HG02571 (cell line): ENCODE measurements around the gene CIROP.

ENCODE experiments used
- ATAC-seq: cut with Tn5 transposase; IDR thresholded peaks from one replicate; pipeline ENCODE4 v1.9.1; 2021; ENCODE audit warnings: mild to moderate bottlenecking, moderate library complexity; ENCODE audit not compliant: unreplicated experiment

Gene CIROP

DNA sequence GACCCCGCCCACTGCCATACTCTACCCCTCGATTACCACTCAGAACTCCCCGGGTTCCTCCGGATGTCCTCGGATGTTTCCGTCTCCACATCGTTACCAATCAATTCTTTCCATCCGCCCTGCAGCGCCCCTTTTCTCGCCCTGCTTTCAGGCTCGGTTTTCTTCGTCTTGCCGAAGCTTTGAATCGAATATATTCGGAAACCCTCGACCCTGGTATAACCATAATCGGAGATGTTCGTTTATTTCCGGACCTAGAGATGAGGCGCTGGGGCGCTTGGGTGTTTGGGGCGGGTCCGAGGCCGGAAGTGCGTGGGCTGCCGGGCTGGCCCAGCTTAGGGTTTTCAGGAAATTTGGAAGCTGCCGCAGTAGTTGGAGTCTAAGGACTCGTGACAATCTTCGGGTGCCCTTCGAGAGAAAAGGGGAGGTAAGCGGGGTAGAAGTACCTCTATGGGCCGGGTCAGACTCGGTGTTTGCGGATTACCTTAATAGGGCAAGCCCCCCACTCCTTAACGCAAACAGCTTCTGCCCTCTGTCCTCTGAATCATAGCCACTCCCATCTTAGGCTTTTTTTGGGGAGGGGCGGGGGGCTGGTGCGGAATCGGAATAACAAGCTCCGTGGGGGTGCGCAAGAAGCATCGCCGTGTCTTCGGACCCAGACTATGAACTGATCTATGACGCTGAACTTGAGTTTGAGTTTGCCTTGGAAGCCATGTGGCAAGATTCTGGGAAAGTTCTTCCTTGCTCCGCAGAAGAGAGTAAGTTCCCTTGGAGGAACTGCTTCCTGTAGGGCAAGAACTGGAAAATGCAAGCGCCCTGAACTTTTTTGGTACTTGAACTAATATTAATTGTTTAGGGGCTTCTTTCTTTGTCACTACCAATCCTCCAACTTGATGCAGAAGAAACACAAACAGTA is 9.3 kb downstream of the CIROP start, which contains the start of gene C14orf119:
Gene C14orf119, plus strand, starts transcription at position 310 of the 913 bp plus-strand sequence. CDS start 2,154 bp downstream, outside the sequence.
- peak; percentile 87 for ATAC-seq

DNA sequence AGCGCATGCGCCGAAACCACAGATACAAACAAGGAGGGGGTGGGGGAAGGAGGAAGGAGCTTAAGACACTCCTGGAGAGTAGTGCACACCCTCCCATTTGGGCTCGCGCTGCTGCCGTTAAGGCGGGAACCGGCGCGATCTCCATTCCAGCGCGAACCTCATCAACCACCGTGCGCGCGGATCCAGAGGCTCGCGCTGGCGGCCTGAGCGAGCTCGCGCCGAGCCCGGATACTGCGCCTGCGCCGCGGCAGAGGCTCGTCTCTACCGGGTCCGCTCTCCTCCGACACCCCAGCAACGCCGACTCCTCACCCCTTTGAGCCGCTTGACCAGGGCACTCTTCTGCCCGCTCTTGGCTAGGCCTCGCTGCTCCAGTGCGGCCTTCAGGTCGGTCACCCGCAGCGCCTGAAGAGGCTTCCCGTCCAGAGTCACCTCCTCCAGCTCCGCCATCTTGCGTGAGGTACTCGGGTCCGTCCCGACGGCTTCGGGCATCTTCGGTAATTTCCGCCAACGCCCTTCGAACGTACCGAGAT is 10.1 kb downstream of the CIROP start, which contains the start of gene ACIN1:
Gene ACIN1, minus strand, starts transcription at position 471 of the 530 bp plus-strand sequence. Its CDS starts 24 bp downstream, at position 447.
- ATAC-seq = peak; percentile 35

DNA sequence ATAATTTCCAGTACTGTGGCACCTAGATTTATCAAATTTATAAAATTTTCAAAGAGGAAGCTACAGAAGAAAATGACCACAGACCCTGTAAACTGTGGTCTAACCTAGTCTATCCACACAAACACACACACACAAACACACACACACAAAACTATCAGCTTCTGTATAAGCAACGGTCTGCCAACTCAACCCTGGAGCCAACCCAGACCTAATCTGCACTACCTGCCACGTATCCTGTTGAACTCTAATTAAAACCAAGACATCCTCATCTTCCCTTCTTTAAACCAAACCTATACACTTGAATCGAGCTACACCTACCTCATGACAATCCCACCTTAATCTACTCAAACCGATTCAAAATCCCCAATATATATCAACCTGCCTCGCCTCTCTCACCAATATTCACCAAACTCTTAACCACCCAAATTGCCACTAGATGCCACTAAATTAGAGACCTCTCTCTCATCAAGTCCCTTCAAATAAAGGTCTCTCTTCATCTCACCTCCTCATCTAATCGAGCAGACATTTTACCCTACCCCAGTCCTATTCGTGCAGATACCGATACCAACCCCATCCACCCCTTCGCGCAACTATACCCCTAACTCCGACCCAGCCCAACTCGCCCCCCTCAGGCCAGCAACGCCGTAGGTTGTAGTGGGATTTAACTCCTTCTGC is 10.7 kb downstream of the CIROP start:
- ATAC-seq = no peak

DNA sequence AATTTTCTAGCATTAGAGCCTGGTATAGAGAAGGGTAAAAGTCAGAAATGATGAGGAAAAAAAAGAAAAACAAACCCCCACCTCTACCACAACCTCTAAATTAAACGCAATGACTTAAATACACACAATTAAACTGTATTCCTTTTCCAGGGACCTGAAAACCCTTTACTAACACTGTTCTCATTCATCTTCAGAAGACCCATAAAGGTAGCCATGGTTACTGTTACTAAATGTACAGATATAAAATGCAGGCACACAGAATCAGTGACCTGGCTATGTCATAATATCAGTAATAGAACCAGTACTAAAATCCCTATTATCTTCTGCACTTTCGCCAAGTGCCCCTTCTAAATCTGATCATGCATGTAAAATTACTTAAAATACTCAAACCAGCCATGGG is 11.3 kb downstream of the CIROP start:
- no peak for ATAC-seq

DNA sequence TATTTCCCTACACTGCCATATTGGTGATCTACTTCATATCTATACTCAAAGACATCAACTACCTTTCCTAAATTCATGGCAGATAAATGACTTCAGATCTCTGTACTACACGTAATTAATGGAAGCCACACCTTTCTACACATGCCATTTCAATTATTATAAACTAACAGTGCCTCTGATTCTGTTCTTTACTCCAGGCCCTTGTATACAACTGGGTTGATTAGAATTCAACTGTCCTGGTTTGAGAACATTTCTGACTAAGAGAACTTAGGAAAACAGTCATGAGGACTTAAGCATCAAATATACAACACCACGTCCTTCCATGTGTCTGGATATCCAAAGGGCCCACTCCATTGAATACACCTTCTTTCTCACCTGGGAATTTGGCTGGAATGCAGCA is 11.7 kb downstream of the CIROP start:
- ATAC-seq = no peak

DNA sequence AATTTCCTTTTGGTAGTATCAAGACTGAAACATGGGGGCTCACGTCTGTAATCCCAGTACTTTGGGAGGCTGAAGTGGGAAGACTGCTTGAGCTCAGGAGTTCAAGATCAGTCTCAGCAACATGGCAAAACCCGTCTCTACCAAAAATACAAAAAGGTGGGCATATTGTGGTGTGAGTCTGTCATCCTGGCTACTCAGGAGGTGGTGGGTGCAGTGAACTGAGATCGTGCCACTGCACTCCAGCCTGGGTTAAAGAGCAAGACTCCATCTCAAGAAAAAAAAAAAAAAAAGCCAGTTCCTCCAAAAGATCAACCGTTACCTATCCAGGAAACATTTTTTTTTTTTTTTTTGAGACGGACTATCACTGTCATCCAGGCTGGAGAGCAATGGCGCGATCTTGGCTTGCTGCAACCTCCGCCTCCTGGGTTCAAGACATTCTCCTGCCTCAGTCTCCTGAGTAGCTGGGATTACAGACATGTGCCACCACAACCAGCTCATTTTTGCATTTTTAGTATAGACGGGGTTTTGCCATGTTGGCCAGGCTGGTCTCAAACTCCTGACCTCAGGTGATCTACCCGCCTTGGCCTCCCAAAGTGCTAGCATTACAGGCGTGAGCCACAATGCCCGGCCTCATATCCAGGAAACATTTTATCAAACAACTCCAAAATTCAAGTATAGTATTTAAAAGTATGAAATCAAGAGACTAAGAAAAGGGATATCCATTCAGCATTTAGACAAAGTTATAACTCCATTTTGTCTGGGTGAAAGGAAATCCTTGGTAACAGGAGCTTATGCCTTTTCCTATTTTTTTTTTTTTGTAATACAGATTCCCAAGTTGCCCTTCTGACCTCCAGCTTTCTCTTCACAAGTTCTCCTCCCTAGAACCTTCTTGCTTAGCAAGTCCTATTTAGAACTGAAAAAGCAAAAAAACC is 13.2 kb downstream of the CIROP start:
- ATAC-seq = no peak

DNA sequence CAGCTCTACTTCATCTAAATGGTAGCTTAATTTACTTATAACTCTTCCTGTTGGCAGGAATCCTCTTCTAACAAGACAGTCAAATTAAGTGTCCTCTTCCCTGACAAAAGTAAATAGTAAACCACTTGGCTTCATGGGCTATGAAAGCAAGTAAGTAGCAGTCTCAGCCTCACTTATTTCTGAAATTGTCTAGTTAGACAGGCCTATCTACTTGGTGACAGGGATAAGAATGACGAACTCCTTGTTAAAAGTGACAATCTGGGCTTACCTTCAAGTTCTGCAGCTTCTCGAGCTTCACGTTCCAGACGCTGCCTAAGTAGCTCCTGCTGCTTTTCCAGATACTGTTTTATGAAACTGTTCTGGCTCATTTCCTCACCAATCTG is 14.5 kb downstream of the CIROP start:
- no peak for ATAC-seq

DNA sequence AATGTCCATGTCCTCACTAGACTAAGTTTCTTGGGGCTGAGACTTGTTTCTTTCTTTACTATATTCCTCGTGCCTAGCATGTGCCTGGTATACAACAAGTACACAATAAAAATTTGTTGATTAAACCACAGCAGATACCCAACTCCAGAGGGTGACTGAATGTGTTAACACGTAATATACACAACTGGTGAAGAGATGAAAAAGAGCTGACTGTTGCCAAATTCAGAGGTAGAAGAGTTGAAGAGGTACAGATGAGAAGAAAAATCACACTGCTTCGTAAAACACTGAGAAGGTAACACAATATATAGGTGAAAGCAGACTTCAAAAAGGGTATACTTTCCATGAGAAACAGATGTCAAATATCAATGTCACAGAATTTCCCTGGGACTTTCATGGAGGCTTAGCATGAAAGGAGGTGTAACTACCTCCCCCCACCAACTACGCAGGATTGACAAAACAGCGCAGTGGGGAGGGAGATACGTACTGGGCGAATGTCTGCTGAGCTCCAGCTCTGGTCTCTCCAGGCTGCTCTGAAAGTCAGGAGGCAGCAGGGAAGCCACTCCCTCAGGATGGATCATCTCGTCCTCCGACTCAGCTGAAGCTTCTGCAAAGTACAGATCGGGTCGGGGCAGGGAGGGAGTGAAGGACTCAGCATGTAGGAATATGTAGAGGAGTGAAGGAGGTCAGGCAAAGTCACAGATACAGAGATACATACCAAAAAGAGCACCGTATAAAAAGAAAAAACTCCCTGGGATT is 15.1 kb downstream of the CIROP start:
- ATAC-seq = no peak

DNA sequence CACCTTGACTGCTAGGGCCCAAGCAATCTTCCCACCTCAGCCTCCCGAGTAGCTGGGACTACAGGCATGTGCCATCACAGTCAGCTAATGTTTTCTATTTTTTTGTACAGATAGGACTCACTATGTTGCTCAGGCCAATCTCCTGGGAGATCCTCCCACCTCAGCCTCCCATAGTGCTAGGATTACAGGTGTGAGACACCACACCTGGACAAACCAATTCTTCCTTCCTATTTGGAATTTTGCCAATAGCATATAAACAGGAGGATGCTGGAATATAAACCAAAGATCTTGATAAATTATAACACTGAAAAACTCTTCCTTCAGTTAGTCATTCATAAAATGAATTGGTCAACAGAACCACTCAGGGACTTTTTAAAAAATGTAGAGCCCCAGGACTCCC is 18.2 kb downstream of the CIROP start:
- no peak for ATAC-seq

DNA sequence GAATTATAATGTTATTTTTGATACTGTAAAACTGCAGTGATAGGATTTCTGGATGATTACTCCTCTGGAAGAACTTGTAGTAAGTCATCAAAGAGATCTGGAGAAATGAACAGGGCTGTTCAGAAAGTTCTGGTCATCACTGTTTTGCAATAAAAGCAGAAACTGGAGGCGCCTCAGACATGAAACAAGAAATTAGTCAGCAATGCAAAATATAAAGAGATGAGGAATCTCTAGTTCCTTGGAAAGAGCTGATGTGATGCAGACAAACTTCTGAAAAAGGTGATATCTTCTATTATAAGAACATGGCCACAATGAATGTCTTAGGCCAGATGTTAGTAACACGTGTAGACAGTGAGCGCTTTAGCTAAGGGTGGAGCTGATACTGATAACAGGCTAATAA is 19.3 kb downstream of the CIROP start:
- ATAC-seq = no peak

DNA sequence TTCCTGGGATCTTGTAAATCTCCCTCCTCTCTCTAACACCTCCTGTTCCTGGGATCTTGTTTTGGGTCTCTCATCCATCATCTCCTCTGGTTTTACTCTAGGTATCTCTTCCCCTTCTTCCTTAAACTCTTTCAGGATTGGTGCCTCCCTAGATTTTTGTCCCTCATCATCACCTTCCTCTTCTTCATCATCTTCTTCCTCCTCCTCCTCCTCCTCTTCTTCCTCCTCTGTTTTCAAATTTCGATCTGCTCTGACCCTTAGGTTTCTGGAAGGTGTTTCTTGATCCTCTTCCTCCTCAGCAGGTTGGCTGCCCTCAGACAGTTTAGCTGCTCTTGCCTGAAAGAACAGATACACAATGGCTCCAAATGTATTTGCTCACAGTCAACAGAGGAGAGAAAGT is 24.3 kb downstream of the CIROP start:
- ATAC-seq = no peak

DNA sequence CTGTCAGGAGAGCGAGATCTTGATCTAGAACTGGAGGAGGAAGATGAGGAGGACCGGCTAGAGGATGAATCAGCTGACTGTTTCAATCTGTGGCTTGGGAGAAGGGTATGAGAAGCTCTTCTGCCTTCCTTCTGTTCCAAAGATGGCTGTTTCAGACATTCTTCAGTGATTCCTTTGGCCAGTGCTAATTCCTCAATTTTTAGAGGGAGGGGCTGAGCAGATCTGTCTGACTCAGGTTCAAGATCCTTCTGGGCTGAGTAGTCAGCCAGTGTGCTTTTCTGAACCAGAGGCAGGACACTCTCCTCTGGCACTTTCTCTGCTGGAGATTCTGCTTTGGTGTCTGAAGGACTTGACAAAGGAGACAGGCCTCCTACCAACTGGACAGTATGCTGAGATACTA is 25.1 kb downstream of the CIROP start:
- ATAC-seq = no peak

DNA sequence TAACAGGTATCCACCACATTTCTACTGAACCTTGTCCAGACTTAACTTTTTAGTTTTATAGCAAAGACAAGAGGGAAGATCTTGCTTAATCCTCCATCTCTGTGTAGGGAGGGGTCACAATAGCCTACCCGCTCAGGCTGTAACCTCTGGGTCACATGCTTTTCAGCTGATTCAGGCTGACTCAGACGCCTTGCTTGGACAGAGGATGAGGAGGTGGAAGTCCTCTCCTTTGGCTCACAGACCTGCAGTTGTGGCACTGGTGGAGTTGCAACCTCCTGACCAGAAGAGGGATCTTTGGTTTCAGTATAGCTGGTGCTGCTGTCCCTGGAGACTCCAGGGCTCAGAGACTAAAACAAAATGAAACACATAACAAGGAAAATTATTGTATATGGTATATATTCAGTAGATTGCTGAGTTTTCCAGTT is 26.1 kb downstream of the CIROP start:
- no peak for ATAC-seq

DNA sequence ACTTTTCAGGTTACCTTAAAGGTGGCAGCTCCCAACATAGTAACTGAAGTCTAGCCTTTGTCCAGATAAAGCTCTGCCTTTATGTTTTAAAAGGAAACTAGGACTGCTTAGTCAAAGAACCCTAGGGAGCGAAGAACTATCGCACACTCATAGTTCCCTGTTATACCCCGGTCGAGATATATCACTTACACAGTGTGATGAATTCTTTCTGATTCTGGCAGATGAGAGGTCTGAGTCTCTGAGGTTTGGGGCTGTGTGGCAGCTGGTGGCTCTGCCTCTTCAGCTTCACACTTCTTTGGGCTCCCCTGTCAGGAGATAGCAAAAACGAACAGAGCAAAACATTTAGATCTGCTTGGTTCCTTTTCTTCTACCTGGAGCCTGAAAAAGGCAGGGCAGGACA is 26.8 kb downstream of the CIROP start:
- ATAC-seq = no peak

DNA sequence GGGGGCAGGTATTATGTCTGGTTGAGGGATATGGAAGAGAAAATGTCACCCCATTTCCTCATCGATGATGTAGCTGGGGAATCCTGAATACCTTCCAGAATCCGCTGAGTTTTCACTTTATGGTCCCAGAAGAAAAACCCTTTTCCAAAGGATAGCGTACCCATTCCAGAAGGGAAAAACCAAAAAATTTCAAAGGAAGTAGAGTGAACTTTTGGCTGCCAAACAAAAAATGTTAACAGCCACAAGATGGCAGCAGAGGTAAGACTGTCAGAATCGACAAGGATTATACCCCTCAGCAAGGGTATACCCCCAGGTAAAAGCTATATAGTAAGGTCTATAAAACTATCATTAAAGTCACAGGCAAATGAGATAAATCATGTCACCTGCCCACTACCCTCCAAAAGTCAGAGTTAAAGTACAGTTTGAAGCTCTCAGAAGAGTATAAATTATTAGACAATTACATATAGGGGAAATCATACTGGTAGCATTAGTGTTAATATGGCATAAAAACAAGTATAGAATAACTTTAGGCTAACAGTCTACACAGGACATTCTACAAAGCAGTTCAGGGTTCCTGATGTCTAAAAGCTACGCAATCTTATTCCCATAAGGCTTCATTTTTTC is 27.9 kb downstream of the CIROP start:
- no peak for ATAC-seq

DNA sequence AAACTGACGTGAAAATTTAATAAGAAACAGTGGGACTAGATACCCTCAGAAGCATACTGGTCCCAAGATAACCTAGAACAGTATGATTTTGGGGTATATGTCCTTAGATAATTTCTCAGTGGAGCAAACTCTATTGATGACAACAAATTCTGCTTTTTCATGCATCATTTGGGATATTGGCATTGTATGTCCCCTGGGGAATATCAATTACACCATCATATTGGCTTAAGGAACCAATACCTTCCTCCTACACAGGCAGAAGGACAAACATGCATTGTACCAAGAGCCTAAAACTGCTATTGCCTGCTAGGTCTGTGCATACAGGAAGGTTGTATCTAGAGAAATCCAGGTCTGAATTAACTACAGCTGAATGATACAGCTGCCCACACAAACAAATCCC is 29.9 kb downstream of the CIROP start:
- no peak for ATAC-seq

DNA sequence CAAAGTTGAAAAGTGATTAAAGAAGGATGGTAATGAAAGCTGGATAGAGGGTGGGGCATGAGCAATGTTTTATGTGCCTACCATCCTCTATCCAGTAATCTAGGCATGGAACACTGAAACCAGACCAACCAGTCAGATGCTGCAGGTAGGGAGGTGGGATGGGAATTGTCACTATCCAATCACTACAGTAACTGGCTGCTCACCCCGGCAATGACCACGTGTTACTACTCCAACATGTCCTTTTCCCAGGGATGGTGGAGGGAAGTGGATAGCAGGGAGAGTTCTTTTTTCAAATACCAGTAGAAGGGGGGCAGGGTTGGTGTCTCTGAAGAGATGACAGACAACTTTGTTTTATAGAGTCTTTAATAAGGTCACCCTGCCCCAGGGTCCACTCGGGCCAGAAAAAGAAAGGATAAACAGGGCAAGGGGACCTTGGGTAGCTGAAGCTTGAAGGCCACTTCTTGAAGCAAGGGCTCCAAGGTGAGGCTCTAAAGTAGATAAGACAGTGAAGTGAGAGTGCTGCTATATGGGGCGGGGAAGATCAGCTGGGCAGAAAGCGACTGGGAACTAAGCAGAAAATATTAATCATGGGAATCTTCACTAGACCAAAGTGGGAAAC is 32.8 kb downstream of the CIROP start:
- ATAC-seq = no peak

DNA sequence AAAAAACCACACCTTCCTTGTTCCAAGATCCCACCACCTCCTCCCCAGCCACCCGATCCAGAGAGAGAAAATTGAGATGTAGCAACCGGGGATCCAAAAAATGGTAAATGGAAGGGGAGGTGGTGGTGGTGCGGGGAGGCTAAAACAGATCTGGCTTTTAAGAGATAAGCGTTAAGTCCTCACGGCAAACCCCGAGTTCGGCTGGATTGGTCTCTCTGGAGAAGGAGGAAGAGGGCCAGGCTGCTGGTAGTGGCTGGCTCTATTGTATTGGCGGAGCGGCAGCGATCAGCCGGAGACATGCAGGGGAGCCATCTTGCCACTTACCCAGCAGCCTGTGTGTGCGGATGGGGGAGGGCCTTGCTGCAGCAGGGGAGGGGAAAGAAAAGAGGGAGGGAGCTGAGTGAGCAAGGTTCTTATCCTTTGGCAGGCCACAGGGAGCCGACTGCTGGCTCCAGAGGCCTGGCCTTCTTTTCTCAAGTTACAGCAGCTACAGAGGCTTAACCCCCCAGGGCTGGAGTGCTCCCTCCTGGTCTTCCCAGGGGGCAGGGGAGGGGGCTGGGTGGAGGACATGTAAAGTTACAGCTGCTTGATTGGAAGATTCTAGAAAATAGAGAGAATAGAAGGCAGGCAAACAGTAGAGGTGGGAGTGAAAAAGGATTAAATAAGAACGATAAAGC is 33.4 kb downstream of the CIROP start:
- peak; percentile 90 for ATAC-seq
